GM19351 (cell line): ENCODE data around the gene B4GALT5.
A peak's percentile ranks its signal among the peaks of the same experiment; 100 is the strongest.
"Not testable (repeated sequence)": the region's sequence is repeated elsewhere in the genome, so short reads cannot be mapped to it uniquely, and the experiment has no call there.

Experiments
- ATAC-seq: cut with Tn5 transposase; IDR thresholded peaks from one replicate; pipeline ENCODE4 v1.9.1; 2021; ENCODE audit warnings: mild to moderate bottlenecking, moderate library complexity; ENCODE audit not compliant: unreplicated experiment

Gene B4GALT5

GRCh38 chr20:49737260-49737659 lies 23.6 kb upstream of the B4GALT5 start:
- ATAC-seq = no peak

GRCh38 chr20:49729780-49730179 lies 16.1 kb upstream of the B4GALT5 start:
- ATAC-seq = no peak

GRCh38 chr20:49727894-49728885 lies 14.5 kb upstream of the B4GALT5 start:
- no peak for ATAC-seq

GRCh38 chr20:49727478-49727877 lies 13.8 kb upstream of the B4GALT5 start:
- ATAC-seq = no peak

- ATAC-seq = no peak
Observed at GRCh38 chr20:49725694-49726093, 12.0 kb upstream of the B4GALT5 start.

GRCh38 chr20:49725224-49725606 lies 11.5 kb upstream of the B4GALT5 start:
- not testable (repeated sequence) for ATAC-seq

- no peak for ATAC-seq
Observed at GRCh38 chr20:49724408-49725223, 10.9 kb upstream of the B4GALT5 start.

- not testable (repeated sequence) for ATAC-seq
Observed at GRCh38 chr20:49723758-49724157, 10.1 kb upstream of the B4GALT5 start.

GRCh38 chr20:49721326-49721725 lies 7.6 kb upstream of the B4GALT5 start:
- ATAC-seq = not testable (repeated sequence)

GRCh38 chr20:49715466-49715865 lies 1.8 kb upstream of the B4GALT5 start:
- ATAC-seq = no peak

GRCh38 chr20:49712996-49713752 lies 504 bp downstream of the B4GALT5 start:
- peak; percentile 45 for ATAC-seq

GRCh38 chr20:49712646-49712995 lies 1.1 kb downstream of the B4GALT5 start:
- ATAC-seq = no peak

- ATAC-seq = no peak
Observed at GRCh38 chr20:49712118-49712517, 1.6 kb downstream of the B4GALT5 start.

- no peak for ATAC-seq
Observed at GRCh38 chr20:49711667-49711987, 2.1 kb downstream of the B4GALT5 start.

- no peak for ATAC-seq
Observed at GRCh38 chr20:49710971-49711666, 2.6 kb downstream of the B4GALT5 start.

GRCh38 chr20:49707118-49707517 lies 6.6 kb downstream of the B4GALT5 start:
- ATAC-seq = no peak

GRCh38 chr20:49706630-49707091 lies 7.0 kb downstream of the B4GALT5 start:
- no peak for ATAC-seq

- not testable (repeated sequence) for ATAC-seq
Observed at GRCh38 chr20:49705893-49706292, 7.8 kb downstream of the B4GALT5 start.

GRCh38 chr20:49705358-49705757 lies 8.3 kb downstream of the B4GALT5 start:
- ATAC-seq = no peak

GRCh38 chr20:49704932-49705336 lies 8.7 kb downstream of the B4GALT5 start:
- ATAC-seq = no peak
